ENCODE data around the gene ATAT1.

The ATAT1 gene

DNA sequence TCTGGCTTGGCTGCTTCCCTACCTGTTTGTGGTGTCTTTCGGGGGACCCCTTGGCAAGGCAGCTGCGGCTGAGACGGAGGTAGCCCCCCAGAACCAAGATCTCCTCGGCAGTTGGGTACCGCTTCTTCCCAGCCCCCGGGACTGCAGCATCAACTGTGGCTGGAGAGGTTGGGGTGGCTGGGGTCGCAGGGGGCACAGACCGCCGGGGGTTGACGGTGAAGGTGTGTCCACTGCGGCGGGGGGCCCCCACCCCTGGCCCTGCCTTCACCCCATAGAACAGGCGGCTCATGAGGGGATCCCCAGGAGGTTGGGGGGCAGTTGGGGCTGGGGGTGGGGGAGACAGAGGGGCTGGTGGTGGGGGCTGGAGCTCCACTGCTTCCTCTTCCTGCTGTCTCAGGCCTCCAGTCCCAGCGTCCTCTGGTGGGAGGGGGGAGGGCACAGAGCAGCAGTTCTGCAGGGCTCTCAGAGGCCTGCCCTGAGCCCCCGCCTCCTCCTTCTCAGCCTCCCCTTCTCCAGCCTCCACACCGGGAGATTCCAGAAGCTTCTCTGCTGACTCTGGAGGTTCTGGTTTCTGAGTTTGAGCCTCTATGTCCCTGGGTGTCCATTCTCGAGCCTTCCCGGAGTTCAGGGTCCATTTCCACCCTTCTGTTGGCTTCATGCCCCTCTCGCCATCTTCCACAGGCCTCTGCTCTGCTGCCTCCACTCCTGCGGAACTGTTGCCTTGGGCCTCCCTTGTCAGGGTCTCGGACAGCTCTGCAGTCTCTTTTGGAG lies 57.9 kb downstream of the ATAT1 start:
- DNase-seq (ENCODE audit: low read depth): peak; percentile 37

DNA sequence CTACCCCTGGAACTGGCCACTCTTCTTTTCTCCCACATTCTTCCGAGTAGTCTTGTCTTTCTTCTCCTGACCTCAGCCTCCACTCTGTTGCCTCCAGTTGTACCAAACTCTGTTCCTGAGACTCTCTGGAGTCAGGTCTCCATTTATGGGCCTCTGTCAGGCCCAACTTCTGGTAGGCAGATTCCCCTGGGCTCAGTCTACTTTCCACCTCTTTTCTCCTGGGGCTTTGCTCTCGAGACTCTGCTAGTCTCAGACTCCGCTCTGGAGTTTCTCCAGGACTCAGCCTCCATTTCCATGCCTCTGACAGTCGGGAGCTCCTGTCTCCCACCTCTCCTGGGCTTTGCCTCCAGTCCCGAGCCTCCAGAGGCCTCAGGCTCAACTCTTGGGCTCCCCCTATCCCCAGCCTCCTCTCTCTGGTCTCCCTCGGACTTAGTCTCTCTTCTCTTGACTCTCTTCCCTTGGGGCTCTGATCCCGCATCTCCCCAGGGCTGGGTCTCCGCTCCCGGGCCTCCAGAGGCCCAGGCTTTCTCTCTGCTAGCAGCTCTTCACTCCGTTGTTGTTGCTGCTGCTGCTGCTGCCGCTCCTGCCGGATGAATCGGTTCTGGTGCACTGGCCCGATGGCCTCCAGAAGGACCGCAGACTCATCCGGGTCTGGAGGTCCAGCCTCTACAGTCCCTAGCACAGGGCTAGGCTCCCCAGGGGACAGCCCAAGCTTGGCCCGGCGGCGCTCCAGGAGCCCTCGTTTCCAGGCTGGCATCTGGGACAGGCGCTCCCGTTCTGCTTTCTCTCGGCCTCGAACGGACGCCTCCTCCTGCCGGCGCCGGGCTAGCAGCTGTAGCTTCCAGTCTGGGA lies 58.7 kb downstream of the ATAT1 start:
- no peak for DNase-seq (ENCODE audit: low read depth)

DNA sequence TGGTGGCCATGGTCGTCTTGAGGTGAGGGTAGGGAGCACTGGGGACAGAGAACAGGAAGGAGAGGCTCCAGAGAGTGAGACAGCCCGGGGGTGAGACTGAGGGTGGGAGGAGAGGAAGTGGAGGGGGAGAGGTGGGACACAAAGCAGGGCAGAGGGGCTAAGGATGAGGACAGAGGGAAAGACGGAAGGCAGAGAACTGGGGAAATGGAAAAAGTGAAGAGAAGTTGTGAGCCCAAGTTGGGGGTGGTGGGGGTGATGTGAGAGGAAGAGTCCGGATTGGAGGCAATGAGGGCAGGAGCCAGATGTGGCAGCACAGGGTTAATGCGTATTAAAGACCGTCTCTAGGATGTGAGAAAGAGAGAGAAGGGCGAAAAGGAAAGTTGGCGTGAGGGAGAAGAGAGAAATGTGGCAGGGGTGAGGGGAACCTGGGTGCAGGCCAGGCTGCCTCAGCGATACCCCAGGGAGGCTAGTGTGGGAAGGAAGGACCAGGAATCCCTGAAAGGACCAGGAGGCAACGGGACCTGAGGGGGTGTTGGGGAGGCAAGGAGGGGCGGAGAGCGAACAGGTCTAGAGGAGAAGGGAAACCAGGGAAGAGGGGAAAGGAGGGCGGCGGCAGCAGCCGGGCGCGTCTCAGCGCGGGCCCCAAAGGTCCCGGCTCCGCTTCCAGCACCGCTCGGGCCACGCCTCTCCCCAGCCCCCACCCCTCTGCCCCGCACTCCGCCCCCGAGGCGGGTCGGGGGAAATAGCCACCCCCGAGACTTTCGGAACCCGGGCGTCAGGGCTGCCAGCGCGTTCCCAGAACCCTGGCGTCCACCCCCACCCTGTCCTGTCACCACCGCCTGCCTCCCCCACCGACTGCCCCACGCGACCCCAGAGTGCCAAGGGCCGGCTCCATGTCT lies 59.6 kb downstream of the ATAT1 start, which contains the start of gene PPP1R18:
Gene PPP1R18, minus strand, starts transcription at position 637 of the 899 bp plus-strand sequence. Its CDS starts 627 bp downstream, at position 10.
- peak; percentile 81 for DNase-seq (ENCODE audit: low read depth)

DNA sequence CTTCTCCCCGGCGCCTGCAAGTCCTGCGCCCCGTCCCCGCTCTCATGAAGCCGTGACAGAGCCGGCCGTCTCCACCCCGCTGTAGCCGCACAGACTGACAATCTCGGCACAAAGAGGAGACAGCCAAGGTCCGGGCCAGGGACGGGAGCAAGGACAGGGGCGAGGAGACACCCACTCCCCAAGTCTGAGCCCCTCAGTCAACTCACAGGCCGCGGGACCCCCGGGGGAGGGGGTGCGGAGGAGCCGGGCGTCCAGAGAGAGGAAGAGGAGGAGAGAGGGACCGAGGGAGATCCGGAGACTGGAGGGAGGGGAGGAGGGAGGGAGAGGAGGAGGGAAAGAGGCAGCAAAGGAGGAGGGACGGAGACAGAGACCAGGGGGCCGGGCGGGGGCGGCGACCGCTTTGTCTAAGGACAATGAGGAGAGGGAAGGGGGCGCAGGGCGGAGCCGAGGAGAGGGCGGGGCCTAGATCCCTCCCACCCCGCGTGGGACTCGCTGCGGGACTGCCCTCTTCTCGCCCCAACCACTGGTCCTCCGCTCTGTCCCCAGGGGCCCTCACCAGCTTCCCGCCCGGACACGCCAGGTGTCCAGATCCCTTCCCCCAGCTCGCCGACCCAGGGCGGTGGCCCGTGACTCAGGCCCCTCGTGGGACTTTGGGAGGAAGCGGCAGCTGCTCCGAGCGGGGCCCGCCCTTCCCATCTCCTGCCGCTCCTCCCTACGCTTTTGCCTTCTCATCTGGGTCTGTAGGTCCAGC lies 60.4 kb downstream of the ATAT1 start:
- DNase-seq (ENCODE audit: low read depth): peak; percentile 78

DNA sequence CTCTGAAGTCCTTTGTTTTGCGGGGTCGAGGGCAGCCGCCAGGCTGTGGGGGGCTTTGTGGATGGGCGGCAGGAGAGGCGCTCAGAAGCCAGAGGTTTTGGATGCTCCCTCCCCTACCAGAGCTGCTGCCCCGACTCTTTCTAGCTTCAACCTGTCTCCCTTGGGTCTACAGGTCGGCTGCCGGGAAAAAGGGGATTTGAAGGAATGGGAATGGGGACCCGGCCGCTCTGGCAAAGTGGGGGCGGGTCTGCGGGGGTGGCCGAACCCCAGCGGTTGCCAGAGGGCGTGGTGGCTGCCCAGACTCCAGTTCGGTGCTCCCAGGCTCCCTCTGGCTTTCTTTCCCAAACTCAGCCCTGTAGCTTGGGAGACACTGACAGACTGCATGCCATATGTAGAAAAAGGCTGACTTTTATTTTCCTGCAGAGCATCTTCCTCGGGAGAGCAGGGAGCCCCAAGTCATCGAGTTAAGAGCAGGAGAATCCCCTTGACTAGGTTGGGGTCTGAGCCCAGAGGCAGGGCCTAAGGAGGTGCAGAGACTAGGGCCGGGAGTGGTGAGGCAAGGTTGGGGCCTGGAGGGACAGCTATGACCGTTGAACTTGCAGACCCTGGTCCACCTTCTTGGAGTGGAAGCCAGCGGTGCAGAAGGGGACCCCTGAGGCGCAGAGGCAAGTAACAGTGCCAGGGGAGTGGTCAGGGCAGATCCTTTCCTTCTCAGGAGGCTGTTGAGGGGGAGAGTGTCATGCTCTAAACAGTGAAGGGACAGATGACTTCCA lies 61.2 kb downstream of the ATAT1 start:
- no peak for DNase-seq (ENCODE audit: low read depth)

DNA sequence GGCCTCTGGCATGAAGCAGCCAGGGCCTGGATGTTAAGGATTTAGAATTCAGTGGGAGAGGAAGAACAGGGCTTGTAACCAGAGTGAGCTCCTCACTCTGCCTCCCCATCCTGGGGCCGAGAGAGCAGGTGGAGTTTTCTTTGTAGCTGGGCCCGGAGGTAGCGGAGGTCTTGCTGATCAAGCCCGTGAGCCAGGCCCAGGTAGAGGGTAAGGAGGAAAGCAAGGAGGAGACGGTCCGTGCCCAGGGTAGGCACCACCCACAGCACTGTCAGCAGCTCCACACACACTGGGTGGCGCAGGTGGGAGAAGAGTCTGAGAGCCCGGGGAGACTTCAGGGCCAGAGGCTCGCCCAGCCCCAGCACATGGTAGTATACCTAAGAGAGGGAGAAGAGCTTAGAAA lies 61.9 kb downstream of the ATAT1 start:
- no peak for DNase-seq (ENCODE audit: low read depth)

DNA sequence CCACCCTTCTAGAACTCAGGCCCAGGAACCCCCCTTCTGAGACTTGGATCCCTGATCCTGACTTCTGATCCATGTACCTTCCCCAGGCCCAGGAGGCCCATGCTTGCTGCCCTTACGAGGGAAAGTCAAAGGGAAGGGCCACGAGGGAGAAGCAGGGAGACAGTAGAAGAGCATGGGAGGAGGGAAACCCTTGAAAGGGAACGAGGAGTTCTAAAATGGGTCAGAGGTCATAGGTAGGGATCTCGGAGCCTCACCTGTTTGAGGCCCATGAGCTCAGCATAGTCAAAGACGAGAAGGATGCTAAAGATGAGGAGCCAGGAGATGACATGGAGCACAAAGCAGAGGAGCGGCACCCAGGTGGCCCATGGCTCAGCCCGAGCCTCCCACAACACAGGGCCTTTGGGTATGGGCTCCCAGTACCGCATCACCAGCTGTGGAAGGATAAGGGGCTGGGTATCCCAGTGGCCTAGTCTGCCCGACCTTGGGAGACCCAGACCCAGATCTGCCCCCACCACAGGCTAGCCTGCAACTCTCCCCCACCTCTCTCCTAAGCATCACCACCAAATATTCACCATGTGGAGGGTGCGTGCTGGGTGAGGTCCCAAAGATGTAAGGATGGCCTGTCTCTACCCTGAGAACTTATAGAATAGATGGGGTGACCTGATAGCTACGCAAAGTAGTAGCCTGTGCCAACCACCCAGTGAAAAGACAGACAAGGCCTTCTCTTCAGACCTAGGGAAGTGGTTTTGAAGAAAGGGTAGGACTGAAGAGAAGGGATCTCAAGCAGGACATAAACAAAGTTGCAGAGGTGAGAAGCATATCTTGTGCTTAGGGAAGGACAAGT lies 62.6 kb downstream of the ATAT1 start:
- no peak for DNase-seq (ENCODE audit: low read depth)

DNA sequence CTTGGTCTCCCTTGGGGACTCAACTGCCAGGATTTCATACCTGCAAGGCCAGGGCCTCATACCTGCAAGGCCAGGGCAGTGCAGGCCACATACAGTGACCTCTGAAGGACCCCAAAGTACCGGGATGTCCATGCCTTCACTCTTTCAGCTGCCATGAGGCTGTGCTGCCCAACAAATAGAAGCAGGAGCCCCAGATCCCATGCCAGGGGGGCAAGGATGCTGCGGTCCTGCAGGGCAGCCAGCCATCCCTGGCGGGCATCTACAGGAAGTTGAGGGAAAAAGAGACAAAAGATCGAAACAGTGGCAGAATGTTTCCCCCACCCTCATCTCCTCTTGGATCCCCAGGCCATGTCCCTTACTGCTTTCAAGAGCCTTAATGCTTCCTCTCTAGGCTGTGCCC lies 63.3 kb downstream of the ATAT1 start:
- no peak for DNase-seq (ENCODE audit: low read depth)

DNA sequence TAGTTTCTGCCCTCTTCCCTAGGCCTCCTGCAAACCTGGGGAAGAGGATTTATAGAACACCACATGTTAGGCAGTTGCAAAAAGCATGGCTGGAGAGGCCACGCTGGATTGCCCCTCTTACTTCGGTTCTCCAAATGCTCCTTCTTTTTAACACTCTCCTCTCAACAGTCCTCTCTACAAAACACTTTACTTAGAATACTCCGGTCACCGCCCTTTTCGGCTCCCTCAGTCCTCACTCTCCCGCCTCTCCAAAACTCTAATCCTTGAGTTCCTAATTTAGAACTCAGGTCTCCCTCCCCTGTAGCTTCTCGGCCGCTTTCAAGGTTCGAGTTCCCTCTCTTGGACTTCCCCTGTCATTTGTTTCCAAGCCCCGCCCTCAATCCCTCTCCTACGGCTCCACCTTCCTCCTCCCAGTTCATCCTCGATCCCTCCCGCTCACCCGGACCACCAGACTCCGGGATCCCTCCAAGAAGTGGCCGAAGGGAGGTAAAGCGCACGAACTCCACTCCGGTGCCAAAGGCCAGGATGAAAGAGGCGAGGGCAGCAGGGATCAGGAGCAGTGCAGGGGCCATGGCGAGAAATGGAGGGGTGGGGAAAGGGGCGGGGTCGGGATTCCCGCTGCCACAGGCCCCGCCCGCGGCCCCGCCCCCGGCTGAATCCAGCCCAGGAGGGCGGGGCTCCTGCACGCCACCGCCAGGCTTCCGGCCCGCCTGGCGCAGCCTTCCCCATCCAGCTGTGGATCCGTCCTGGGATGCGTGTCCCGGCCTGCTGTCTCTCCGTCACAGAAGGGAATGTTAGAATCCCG lies 63.9 kb downstream of the ATAT1 start, which contains the start of gene NRM:
Gene NRM, minus strand, starts transcription at position 582 of the 805 bp plus-strand sequence. Its CDS starts 10 bp downstream, at position 572.
- DNase-seq (ENCODE audit: low read depth): peak; percentile 69

DNA sequence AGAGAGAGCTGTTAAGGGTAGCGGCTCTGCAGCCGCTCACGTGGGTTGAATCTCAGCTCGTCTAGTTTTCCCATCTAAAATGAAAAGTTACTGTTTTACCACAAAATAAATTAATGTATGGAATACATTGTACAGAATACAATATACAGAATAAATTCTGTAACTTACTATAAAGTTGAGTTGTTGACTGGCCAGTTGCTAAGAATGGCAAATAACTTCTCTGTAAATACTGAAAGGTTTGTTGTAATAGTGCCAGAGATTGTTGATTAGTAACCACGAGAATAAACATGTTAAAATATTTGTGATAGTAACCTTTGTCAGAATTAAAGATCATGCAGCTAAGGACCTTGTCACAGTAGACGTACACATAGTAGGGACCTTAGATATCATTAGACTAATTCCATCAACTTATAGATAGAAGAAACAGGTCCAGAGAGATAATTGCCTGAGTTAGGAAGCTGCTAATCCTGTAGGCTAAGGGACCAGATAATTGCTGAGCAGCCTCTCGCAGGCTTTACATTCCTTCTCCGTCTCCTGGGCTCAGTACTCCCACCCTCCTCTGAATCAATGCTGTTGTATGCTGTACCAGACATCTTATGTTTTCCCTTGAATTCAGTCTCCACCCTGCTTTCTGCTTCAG lies 64.7 kb downstream of the ATAT1 start:
- no peak for DNase-seq (ENCODE audit: low read depth)
